Activated T-helper 1 cell treated with anti-CD3 and anti-CD28 coated beads, Interleukin-12 subunit alpha, Interleukin-12 subunit beta, Interleukin-2, Interleukin-4 antibody, amounts not matched to agents 30 ng/mL and 10 ng/mL and 1 ng/mL, durations not matched to agents 14 hours and 24 hours and 36 hours (primary cell): ENCODE data around the gene OR51E2. TPM values are rescaled to one million over a fixed set of nuclear protein-coding genes. Genes with fewer than 3 reads are reported as not detected.

Experiments used
- DNase-seq: peaks from one replicate; pipeline ENCODE4 v3.0.0; 2021; ENCODE audit warnings: low spot score
- H3K27ac Mint-ChIP-seq: one replicate; pipeline ENCODE4 v1.8.0; 2021; ENCODE audit warnings: mild to moderate bottlenecking, mixed read lengths
- H3K27me3 Mint-ChIP-seq: one replicate; pipeline ENCODE4 v1.8.0; 2022; ENCODE audit warnings: mild to moderate bottlenecking, moderate library complexity, mixed read lengths; ENCODE audit not compliant: insufficient read depth
- H3K36me3 Mint-ChIP-seq: one replicate; pipeline ENCODE4 v1.8.0; 2021; ENCODE audit warnings: low read depth, mixed read lengths
- H3K4me1 Mint-ChIP-seq: one replicate; pipeline ENCODE4 v1.8.0; 2021; ENCODE audit warnings: low read depth, mixed read lengths
- H3K4me3 Mint-ChIP-seq: one replicate; pipeline ENCODE4 v1.8.0; 2021; ENCODE audit warnings: mild to moderate bottlenecking, moderate library complexity, mixed read lengths
- H3K9me3 Mint-ChIP-seq: one replicate; pipeline ENCODE4 v1.8.0; 2021; ENCODE audit warnings: mixed read lengths
- intact Hi-C: fragments of 100-400 bp; cut with micrococcal nuclease; formaldehyde crosslinking; loops from one replicate; pipeline ENCODE4 v1.15.1; 2024
- total RNA-seq: library from RNA; stranded (reverse); gene quantifications from 2 replicates; pipeline ENCODE4 v1.2.3, GENCODE V29; 2022

OR51E2 gene
- total RNA-seq, 1 donor from 2014 or later: not detected

DNA sequence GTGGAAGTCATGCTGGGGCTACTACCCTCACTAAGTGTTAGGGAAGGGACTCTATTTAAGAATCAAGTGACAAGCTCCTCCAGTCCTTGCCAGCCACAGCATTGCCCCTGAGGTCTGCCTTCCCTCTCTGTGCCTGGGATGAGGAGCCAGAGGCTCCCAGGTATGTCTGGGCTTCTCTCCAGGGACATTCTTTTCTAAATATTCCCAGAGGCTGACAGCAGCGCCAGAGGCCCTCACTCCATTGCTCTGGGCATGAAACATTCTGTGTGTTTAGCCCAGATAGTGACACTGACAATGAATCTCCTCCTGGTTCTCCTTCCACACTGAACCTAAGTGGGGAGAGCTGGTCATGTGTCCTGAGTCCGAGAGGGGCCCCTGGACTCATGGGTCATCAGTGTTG, 51.7 kb downstream of the OR51E2 start:
- Mint-ChIP-seq H3K27me3 (peaks cover 11% of the 10 kb centered on the region), H3K9me3 (no peaks in the 10 kb centered on the region), H3K4me1 (no peaks in the 10 kb centered on the region), H3K4me3 (no peak overlapping the region), H3K36me3 (no peaks in the 10 kb centered on the region), H3K27ac (no peak overlapping the region)
- intact Hi-C loops: no loop called here
- no peak for DNase-seq

DNA sequence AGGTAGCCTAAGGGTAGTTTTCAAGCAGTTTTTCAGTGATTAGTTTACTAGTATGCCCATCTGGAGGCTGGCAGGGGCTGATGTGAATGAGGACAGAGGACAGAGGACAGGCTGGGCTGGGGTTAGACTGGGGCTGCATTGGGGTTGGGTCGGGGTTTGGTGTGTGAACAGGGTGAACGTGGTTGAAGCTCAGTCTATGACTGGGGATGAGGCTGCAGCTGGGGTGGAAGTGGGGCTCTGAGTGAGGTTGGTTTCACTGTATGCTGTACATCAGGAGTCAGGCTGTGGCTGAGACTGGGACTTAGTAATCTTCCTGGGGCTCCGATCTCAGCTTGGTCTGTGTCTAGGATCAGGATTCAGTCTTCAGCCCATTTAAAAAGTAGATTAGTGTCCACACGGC, 53.4 kb downstream of the OR51E2 start:
- Mint-ChIP-seq H3K27me3 (peaks cover 6% of the 10 kb centered on the region), H3K9me3 (no peaks in the 10 kb centered on the region), H3K27ac (no peak overlapping the region), H3K36me3 (no peaks in the 10 kb centered on the region), H3K4me3 (no peak overlapping the region), H3K4me1 (no peaks in the 10 kb centered on the region)
- intact Hi-C loops: no loop called here
- no peak for DNase-seq

DNA sequence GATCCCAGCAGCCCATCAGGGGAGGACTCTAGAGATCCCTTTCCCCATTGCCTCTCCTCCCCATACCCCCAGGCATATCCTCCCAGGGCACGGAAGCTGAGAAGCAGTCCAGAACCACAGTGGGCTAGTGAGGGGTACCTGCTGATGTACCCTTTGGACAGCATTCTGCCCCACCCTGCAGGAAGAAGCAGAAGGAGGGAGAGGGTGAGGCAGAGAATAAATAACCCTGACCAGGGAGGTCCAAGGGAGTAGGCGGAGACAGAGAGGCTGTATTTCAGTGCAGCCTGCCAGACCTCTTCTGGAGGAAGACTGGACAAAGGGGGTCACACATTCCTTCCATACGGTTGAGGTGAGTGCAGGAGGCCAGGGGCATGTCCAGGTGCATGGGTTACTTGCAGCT, 54.0 kb downstream of the OR51E2 start, which contains the start of gene OR51E1:
OR51E1 (plus strand) TSS at position 301 of the 400 bp plus-strand sequence. CDS start 8,545 bp downstream, outside the sequence.
- Mint-ChIP-seq H3K9me3 (no peaks in the 10 kb centered on the region), H3K27ac (no peak within 1 kb of the TSS), H3K4me1 (no peaks in the 10 kb centered on the region), H3K27me3 (peaks cover 6% of the 10 kb centered on the region), H3K36me3 (no peaks in the 10 kb centered on the region), H3K4me3 (no peak within 1 kb of the TSS)
- no peak for DNase-seq
- intact Hi-C loops: no loop called here

DNA sequence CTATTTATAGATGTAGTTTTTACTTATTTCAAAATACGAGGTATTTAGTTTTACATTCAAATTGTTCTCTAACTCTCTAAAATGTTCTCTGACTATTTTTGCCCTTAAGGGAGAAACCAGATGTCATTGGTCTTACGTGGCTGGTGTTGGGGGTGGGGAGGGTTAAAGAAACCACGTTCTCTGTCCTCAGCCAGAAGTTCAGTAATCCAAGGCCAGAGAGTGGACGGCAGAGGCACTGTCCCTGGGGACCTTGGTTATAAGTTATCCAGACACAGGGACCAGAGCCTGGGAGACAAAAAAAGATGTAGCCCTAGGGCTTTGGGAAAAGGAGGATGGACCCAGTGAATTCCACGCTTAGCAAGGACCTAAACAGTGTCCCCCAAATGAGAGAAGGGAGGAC, 54.6 kb downstream of the OR51E2 start:
- intact Hi-C loops: no loop called here
- Mint-ChIP-seq H3K36me3 (no peaks in the 10 kb centered on the region), H3K4me1 (no peaks in the 10 kb centered on the region), H3K9me3 (no peaks in the 10 kb centered on the region), H3K27me3 (peaks cover 6% of the 10 kb centered on the region), H3K27ac (no peak overlapping the region), H3K4me3 (no peak overlapping the region)
- DNase-seq: no peak

DNA sequence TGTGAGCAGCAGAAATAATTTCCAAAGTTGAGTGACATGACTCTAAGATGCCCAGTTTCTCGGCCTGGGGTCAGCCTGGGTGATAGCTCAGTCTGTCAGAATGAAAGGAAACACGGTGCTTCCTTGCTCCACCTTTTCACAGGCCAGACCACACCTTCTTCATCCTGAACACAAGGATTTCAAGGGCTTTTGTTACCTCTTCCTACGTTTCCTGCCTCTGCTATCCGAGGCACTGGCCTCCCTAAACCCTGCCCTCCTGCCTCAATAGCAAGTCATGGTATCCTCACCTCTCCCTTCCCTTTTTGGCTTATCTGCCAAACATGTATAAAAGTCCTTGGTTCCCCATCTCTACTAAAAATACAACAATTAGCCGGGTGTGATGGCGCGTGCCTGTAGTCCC, 55.6 kb downstream of the OR51E2 start:
- no peaks in the 10 kb centered on the region for H3K9me3 Mint-ChIP-seq
- no peaks in the 10 kb centered on the region for H3K4me1 Mint-ChIP-seq
- no peak for DNase-seq
- intact Hi-C loops: no loop called here
- no peak overlapping the region for H3K4me3 Mint-ChIP-seq
- H3K27ac Mint-ChIP-seq: no peak overlapping the region
- no peaks in the 10 kb centered on the region for H3K36me3 Mint-ChIP-seq
- H3K27me3 Mint-ChIP-seq: peaks cover 4% of the 10 kb centered on the region

DNA sequence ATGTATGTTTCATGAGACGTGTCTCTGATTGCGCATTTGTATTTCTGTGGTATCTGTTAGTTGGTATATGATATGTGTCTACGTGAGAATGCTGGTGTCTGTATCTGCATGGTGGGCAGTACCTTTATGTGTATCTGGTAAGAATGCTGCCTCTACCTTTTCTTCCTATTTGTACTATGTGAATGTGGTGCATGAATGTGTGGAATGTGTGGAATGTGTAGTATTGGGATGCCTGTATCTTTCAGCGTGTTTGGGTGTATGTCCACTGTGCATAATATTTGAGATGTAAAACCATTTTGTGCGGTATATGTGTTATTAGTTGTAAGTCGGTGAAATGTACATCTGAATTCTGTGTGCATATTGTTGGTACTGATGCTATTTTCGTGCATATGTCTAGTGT, 56.2 kb downstream of the OR51E2 start:
- DNase-seq: no peak
- Mint-ChIP-seq H3K4me1 (no peaks in the 10 kb centered on the region), H3K27ac (no peak overlapping the region), H3K27me3 (peaks cover 4% of the 10 kb centered on the region), H3K4me3 (no peak overlapping the region), H3K36me3 (no peaks in the 10 kb centered on the region), H3K9me3 (no peaks in the 10 kb centered on the region)
- intact Hi-C loops: no loop called here

DNA sequence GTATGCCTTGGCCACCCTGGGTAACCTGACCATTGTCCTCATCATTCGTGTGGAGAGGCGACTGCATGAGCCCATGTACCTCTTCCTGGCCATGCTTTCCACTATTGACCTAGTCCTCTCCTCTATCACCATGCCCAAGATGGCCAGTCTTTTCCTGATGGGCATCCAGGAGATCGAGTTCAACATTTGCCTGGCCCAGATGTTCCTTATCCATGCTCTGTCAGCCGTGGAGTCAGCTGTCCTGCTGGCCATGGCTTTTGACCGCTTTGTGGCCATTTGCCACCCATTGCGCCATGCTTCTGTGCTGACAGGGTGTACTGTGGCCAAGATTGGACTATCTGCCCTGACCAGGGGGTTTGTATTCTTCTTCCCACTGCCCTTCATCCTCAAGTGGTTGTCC, 57.7 kb downstream of the OR51E2 start:
- Mint-ChIP-seq H3K36me3 (no peaks in the 10 kb centered on the region), H3K4me1 (no peaks in the 10 kb centered on the region), H3K27ac (no peak overlapping the region), H3K27me3 (peaks cover 4% of the 10 kb centered on the region), H3K4me3 (no peak overlapping the region), H3K9me3 (no peaks in the 10 kb centered on the region)
- DNase-seq: no peak
- intact Hi-C loops: no loop called here

DNA sequence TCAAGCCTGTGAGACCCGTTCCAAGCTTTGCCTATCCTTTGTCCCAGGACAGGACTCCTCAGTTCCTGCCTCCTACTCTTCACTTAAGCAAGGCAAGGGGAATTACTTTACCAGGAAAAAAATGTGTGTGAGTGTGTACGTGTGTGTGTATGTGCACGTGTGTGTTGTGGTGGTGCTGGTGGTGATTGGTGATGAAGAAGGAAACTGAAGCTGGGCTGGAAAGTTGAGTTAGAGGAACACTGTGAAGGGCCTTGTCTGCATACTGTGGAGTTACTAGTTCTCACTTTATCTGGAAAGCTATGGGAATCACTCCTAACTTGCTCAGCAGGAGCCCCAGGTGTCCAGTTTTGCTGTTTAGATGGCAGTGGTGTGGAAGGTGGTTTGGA, 60.0 kb downstream of the OR51E2 start:
- DNase-seq: no peak
- no peaks in the 10 kb centered on the region for H3K36me3 Mint-ChIP-seq
- peaks cover under 1% of the 10 kb centered on the region for H3K27me3 Mint-ChIP-seq
- H3K9me3 Mint-ChIP-seq: no peaks in the 10 kb centered on the region
- no peak overlapping the region for H3K4me3 Mint-ChIP-seq
- H3K4me1 Mint-ChIP-seq: no peaks in the 10 kb centered on the region
- no peak overlapping the region for H3K27ac Mint-ChIP-seq
- intact Hi-C loops: loop anchor here (1.0 to 2.0 kb wide), 4 partner anchors 29 to 1171 kb away; partner anchors contain the start of genes OR52N2 and TRIM68

DNA sequence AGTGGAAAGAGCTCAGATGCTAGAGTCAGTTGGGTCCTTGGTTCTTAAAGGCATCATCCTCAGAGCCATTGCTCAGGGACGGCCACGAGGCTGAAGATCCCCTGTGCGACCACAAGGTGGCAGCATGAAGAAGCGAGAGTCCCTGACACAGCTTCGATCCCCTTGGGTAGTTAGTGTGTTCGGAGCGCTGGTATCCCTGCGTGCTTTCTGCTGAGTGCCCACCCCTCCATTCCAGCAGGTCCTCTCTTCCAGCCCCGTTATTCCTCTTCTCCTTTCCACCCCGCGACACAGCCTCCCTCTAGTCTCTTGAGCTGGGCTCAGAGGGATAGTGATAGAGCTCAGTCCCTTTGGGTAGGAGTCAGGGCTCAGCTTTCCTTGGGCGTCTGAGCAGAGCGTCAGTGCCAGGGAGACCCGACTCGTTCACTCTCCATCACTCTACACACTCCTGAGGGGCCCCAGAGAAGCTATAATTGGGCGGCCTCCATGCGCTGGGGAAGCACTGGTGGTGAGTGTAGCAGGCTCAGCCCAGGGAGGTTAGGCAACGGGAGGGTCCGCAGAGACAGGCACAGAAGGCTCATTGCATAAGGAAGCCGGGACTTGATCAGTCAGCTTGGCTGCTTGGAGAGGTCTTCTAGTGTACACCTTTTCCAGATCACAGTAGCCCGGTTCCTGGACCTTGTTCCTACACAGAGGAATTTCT, 60.5 kb downstream of the OR51E2 start, which contains the start of gene OR51D1:
OR51D1 (plus strand) TSS at position 516 of the 700 bp plus-strand sequence. CDS start 2,314 bp downstream, outside the sequence.
- peaks cover 2% of the 10 kb centered on the region for H3K27me3 Mint-ChIP-seq
- no peak within 1 kb of the TSS for H3K27ac Mint-ChIP-seq
- intact Hi-C loops: loop anchor here (1.0 to 2.0 kb wide), 4 partner anchors 28 to 1171 kb away; partner anchors contain the start of genes OR52N2 and TRIM68
- H3K4me1 Mint-ChIP-seq: no peaks in the 10 kb centered on the region
- no peaks in the 10 kb centered on the region for H3K36me3 Mint-ChIP-seq
- no peak within 1 kb of the TSS for H3K4me3 Mint-ChIP-seq
- DNase-seq: peak; percentile 52
- no peaks in the 10 kb centered on the region for H3K9me3 Mint-ChIP-seq

DNA sequence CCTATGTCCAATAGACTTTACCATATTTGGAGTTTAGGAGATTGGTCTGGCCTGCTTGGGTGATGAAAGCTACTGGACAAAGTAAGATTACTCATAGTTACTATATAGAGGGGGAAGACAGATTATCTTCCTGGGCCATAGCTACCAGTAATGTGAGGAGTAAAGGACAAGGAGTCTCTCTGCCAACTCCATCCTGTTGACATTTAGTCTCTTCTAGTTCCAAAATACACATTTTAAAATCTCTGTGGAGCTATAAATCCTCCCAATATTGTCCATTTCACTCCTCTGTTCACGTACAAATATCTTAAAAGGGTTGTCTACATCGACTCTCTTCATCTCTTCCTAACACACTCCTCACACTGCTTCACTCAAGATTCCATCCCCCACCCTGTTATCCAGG, 61.5 kb downstream of the OR51E2 start:
- H3K27ac Mint-ChIP-seq: no peak overlapping the region
- H3K4me1 Mint-ChIP-seq: no peaks in the 10 kb centered on the region
- peaks cover 8% of the 10 kb centered on the region for H3K27me3 Mint-ChIP-seq
- H3K4me3 Mint-ChIP-seq: no peak overlapping the region
- H3K36me3 Mint-ChIP-seq: no peaks in the 10 kb centered on the region
- no peak for DNase-seq
- intact Hi-C loops: loop anchor here (2.0 kb wide), 1 partner anchor 27 kb away; the partner anchor contains the start of gene TRIM68
- H3K9me3 Mint-ChIP-seq: no peaks in the 10 kb centered on the region

Other genes starting within 250 kb of the OR51E2 start
- not detected in 2 replicates for gene OR52K2, start 248.6 kb downstream of the OR51E2 start, total RNA-seq
- gene OR52K1, start 215.2 kb downstream of the OR51E2 start, total RNA-seq: not detected in 2 replicates
- not detected in 2 replicates for gene OR52M1, start 152.7 kb downstream of the OR51E2 start, total RNA-seq
- not detected in 2 replicates for gene OR52I2, start 116.1 kb downstream of the OR51E2 start, total RNA-seq
- gene OR52I1, start 103.8 kb downstream of the OR51E2 start, total RNA-seq: not detected in 2 replicates
- 8.2 and 9.4 TPM in 2 replicates for gene TRIM68, start 89.6 kb downstream of the OR51E2 start, total RNA-seq
- not detected in 2 replicates for gene OR51D1, start 60.4 kb downstream of the OR51E2 start, total RNA-seq
- not detected in 2 replicates for gene OR51E1, start 53.9 kb downstream of the OR51E2 start, total RNA-seq
- not detected in 2 replicates for gene MMP26, start 6.9 kb upstream of the OR51E2 start, total RNA-seq
- not detected in 2 replicates for gene OR51F1, start 72.1 kb upstream of the OR51E2 start, total RNA-seq
- gene OR52R1, start 106.5 kb upstream of the OR51E2 start, total RNA-seq: not detected in 2 replicates
- not detected in 2 replicates for gene OR51F2, start 123.5 kb upstream of the OR51E2 start, total RNA-seq
- gene OR51S1, start 151.4 kb upstream of the OR51E2 start, total RNA-seq: not detected in 2 replicates
- gene OR51T1, start 184.0 kb upstream of the OR51E2 start, total RNA-seq: not detected in 2 replicates
- gene OR51A7, start 205.9 kb upstream of the OR51E2 start, total RNA-seq: not detected in 2 replicates
- gene OR51G2, start 221.5 kb upstream of the OR51E2 start, total RNA-seq: not detected in 2 replicates
- gene OR51G1, start 226.5 kb upstream of the OR51E2 start, total RNA-seq: not detected in 2 replicates
- not detected in 2 replicates for gene OR51A4, start 249.8 kb upstream of the OR51E2 start, total RNA-seq